Activated CD8-positive, alpha-beta T cell treated with anti-CD3 and anti-CD28 coated beads for 36 hours (primary cell): ENCODE results near the gene AP1B1. TPM values are rescaled to one million over a fixed set of nuclear protein-coding genes. Genes with fewer than 3 reads are reported as not detected.

Experiments
- ATAC-seq: fragments of 200-7000 bp; cut with Tn5 transposase; one replicate; pipeline ENCODE4 v1.10.0; 2021; ENCODE audit warnings: mild to moderate bottlenecking, moderate library complexity
- CTCF ChIA-PET: fragments of 350-600 bp; sonication (Branson Sonifier 250); formaldehyde crosslinking; loops from one replicate; lab custom pipeline; 2021; ENCODE audit warnings: antibody characterized with exemption; lab: Charles Lee
- POLR2A ChIA-PET: fragments of 350-600 bp; sonication (Branson Sonifier 250); formaldehyde crosslinking; loops from one replicate; lab custom pipeline; 2021; ENCODE audit warnings: antibody characterized with exemption; lab: Charles Lee
- DNase-seq: peaks from one replicate; pipeline ENCODE4 v3.0.0-alpha.2; 2020
- H3K27ac Mint-ChIP-seq: one replicate; pipeline ENCODE4 v1.8.0; 2021; ENCODE audit warnings: mild to moderate bottlenecking, mixed read lengths
- H3K27me3 Mint-ChIP-seq: one replicate; pipeline ENCODE4 v1.8.0; 2021; ENCODE audit warnings: mixed read lengths
- H3K36me3 Mint-ChIP-seq: one replicate; pipeline ENCODE4 v1.8.0; 2021; ENCODE audit warnings: low read depth, mixed read lengths
- H3K4me1 Mint-ChIP-seq: one replicate; pipeline ENCODE4 v1.8.0; 2021; ENCODE audit warnings: low read depth, mixed read lengths
- H3K4me3 Mint-ChIP-seq: one replicate; pipeline ENCODE4 v1.8.0; 2021; ENCODE audit warnings: mild to moderate bottlenecking, moderate library complexity, mixed read lengths
- H3K9me3 Mint-ChIP-seq: one replicate; pipeline ENCODE4 v1.8.0; 2021; ENCODE audit warnings: mixed read lengths
- intact Hi-C: fragments of 100-400 bp; cut with micrococcal nuclease; formaldehyde crosslinking; loops from one replicate; pipeline ENCODE4 v1.10.0; 2022
- total RNA-seq, 2 experiments: library from RNA; stranded (reverse); gene quantifications; one replicate each; pipeline ENCODE4 v1.2.3, GENCODE V29; 2021
- TF ChIP-seq, protein P1 (sequence below): fragments of 200-600 bp; IDR thresholded peaks from one replicate; pipeline ENCODE4 v1.8.0; 2022; ENCODE audit warnings: antibody characterized with exemption, mild to moderate bottlenecking

AP1B1 gene
- total RNA-seq, 2 experiments from 2014 or later = 57.5 to 59.0 TPM

DNA sequence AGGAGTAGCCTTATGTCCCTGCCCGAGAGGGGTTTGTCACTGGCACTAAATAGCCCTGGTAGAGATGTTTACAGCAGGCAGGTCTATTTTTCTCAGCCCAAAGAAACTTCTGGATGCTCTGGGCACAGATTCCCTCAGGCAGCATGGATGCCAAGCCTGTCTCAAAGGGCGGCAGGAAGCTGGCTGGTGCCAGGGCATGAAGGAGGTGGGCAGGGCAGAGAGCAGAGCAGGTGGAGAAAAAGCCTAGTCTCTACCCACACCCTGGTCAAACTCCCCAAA is 86.0 kb downstream of the AP1B1 start:
- Mint-ChIP-seq H3K27me3 (peaks cover 19% of the 10 kb centered on the region), H3K4me3 (no peak overlapping the region), H3K36me3 (peaks cover 28% of the 10 kb centered on the region), H3K4me1 (peaks cover 13% of the 10 kb centered on the region), H3K27ac (no peak overlapping the region), H3K9me3 (no peaks in the 10 kb centered on the region)
- DNase-seq = no peak
- TF ChIP-seq, protein P1, sequence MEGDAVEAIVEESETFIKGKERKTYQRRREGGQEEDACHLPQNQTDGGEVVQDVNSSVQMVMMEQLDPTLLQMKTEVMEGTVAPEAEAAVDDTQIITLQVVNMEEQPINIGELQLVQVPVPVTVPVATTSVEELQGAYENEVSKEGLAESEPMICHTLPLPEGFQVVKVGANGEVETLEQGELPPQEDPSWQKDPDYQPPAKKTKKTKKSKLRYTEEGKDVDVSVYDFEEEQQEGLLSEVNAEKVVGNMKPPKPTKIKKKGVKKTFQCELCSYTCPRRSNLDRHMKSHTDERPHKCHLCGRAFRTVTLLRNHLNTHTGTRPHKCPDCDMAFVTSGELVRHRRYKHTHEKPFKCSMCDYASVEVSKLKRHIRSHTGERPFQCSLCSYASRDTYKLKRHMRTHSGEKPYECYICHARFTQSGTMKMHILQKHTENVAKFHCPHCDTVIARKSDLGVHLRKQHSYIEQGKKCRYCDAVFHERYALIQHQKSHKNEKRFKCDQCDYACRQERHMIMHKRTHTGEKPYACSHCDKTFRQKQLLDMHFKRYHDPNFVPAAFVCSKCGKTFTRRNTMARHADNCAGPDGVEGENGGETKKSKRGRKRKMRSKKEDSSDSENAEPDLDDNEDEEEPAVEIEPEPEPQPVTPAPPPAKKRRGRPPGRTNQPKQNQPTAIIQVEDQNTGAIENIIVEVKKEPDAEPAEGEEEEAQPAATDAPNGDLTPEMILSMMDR = no peak
- ChIA-PET POLR2A (interaction anchor here (0.9 to 6.1 kb wide), 6 partner anchors 9 to 33 kb away, joined by 3 to 29 read pairs (median 4); partner anchors contain the start of genes EWSR1 and RHBDD3), CTCF (interaction anchor here (1.2 to 4.7 kb wide), 2 partner anchors 11 to 29 kb away, joined by 3 to 25 read pairs; no protein-coding TSS in a partner anchor)
- intact Hi-C loops = no loop called here
- ATAC-seq = no peak

DNA sequence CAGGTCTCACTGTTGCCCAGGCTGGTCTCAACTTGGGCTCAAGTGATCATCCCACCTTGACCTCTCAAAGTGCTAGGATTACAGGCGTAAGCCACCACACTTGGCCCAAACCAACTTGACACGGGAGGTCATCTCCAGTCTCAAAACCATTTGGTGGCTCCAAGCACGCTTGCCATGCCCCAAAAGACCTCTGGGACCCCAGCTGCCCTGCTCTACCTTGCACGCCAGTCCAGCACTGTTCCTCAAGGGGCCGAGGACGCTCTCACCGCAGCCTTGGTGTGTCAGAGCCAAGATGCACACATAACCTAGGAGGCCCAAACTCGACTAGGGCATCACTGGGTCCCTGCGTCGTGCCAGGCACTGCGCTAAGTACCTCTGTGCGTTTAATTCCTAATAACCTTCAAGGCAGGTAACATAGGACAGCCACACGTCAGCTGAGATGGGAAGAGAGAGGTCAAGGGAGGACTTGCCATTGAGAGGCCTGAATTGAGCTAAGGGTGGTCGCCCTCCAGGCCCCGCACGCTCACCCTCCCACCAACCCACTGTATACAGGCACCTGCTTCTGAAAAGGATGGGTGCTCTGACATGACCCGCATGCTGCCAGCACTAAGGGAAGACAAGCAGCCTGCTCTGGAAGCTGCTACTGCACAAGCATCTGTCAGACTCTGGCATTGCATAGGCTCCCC is 86.5 kb downstream of the AP1B1 start:
- intact Hi-C loops = no loop called here
- Mint-ChIP-seq H3K27ac (no peak overlapping the region), H3K9me3 (no peaks in the 10 kb centered on the region), H3K36me3 (peaks cover 32% of the 10 kb centered on the region), H3K4me3 (no peak overlapping the region), H3K27me3 (peaks cover 19% of the 10 kb centered on the region), H3K4me1 (peaks cover 12% of the 10 kb centered on the region)
- no peak for ATAC-seq
- ChIA-PET CTCF (interaction anchor here (1.2 to 4.7 kb wide), 2 partner anchors 12 to 29 kb away, joined by 3 to 25 read pairs; no protein-coding TSS in a partner anchor), POLR2A (interaction anchor here (0.9 to 6.1 kb wide), 5 partner anchors 9 to 32 kb away, joined by 4 to 29 read pairs (median 4); partner anchors contain the start of genes EWSR1 and RHBDD3)
- DNase-seq = no peak
- TF ChIP-seq, protein P1 = no peak

DNA sequence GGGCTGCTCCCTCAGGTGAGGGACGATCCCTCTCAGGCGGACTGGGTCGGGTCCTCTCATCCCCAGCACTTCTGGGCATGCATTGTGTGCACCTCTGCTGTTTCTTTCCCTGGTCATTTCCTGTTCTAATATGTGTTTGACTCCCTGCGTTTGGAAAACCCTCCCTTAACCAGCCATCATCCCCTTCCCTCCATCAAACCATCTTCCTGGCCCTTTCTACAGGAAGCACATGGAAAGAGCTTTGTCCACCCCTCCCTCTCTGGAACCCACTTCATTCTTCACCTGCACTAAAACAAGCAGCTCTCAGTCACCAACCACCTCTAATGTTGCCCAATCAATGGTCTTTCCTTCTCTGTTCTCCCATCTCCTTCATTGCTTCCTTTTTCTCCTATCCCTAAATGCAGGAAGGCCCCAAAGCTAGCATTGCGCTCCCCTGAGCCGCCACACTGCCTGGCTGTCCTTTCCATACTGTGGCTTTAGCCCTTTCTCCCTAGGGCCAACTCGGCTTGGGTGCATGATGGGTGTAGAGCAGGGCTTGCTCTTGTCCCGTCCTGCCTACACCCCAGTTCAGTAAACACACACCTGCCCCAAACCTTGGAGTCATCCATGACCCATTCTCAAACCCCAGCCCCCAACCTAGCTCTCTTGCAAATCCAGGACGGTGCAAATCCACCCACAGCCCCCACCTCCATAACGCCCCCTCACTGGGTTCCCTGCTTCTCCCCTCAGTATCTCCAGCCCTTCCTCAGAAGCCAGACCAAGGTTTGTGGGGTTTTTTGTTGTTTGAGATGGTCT is 87.4 kb downstream of the AP1B1 start:
- CTCF ChIA-PET = interaction anchor here (4.7 kb wide), 1 partner anchor 12 kb away, joined by 25 read pairs; no protein-coding TSS in a partner anchor
- ATAC-seq (no peak), DNase-seq (no peak)
- TF ChIP-seq, protein P1 = no peak
- peaks cover 14% of the 10 kb centered on the region for H3K27me3 Mint-ChIP-seq
- no peak overlapping the region for H3K4me3 Mint-ChIP-seq
- intact Hi-C loops = no loop called here
- POLR2A ChIA-PET = interaction anchor here (0.7 to 6.1 kb wide), 3 partner anchors 25 to 85 kb away, joined by 3 to 29 read pairs (median 4); partner anchors contain the start of genes EWSR1 and RHBDD3
- peak overlapping the region; percentile 21 for H3K27ac Mint-ChIP-seq
- peaks cover 8% of the 10 kb centered on the region for H3K4me1 Mint-ChIP-seq
- H3K36me3 Mint-ChIP-seq = peaks cover 39% of the 10 kb centered on the region
- no peaks in the 10 kb centered on the region for H3K9me3 Mint-ChIP-seq

DNA sequence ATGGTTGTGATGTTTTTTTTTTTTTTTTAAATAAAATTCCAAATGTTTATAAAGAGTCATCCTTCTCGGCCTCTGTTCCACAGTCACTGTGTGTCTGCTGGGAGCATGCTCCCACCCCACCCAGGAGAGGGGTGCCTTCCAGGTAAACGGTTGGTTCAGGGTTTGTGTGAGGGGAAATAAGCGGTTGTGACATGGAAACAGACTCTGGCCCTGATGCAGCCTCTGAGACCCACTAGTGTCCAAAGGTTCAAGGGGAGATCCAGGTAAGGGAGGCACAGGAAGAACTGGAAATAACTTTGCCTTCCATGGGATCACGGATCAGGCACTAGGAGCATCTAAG is 87.9 kb downstream of the AP1B1 start:
- no peak for DNase-seq
- peaks cover 12% of the 10 kb centered on the region for H3K27me3 Mint-ChIP-seq
- TF ChIP-seq, protein P1 = no peak
- ATAC-seq = no peak
- H3K4me1 Mint-ChIP-seq = peaks cover 7% of the 10 kb centered on the region
- ChIA-PET CTCF (interaction anchor here (4.7 kb wide), 1 partner anchor 13 kb away, joined by 25 read pairs; no protein-coding TSS in a partner anchor), POLR2A (interaction anchor here (0.7 to 6.1 kb wide), 3 partner anchors 24 to 86 kb away, joined by 3 to 29 read pairs (median 4); partner anchors contain the start of genes EWSR1 and RHBDD3)
- H3K4me3 Mint-ChIP-seq = no peak overlapping the region
- H3K9me3 Mint-ChIP-seq = no peaks in the 10 kb centered on the region
- intact Hi-C loops = no loop called here
- peaks cover 45% of the 10 kb centered on the region for H3K36me3 Mint-ChIP-seq
- H3K27ac Mint-ChIP-seq = no peak overlapping the region
